GM12875 (cell line): Measurements from ENCODE around the gene SHB.

Source experiments
- H3K4me3 ChIP-seq: one replicate; pipeline ENCODE4 v1.5.1; 2011; ENCODE audit warnings: low read depth, low read length, control low read depth
- CTCF ChIP-seq: IDR thresholded peaks from 2 replicates; pipeline ENCODE4 v1.5.1; 2011; ENCODE audit warnings: low read depth, mild to moderate bottlenecking, control low read depth, inconsistent platforms, low read length, moderate library complexity, borderline replicate concordance; ENCODE audit not compliant: insufficient read depth

Gene SHB

DNA sequence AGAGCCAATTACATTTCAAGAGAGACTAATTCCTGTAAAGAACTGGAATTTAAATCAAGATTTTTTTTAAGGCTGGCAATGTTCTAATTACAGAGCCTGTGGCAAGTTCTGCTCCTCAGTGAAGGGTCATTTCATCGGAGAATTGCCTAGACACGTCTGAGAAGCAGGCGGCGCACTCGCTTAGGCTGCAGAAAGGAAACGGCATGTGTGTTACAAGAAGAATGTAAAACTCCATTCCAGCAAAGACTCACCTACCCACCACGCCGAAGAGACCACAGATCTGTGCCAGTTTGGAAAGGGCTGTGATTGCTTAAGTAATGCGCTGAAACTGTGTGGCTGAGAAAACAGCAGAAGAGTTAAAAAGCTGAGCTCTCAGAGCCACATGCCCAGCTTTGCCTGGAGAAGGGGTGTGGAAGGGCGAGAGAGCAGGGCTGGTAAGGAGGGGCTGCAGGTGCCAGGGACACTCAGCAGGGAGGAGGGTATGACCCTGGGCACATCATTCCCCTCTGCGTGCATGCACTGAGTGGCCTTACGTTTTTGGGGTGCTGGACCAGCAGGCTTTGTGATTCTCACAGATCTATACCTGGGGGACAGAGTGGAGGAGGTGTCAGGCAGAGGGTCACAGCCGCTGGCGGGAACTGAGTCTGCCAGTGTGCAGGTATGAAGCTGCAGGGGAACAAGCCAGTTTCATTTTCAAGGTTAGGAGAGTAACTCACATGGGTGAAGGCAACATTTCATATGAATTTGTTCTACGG lies 147.3 kb downstream of the SHB start:
- H3K4me3 ChIP-seq, result no peak overlapping the region
- no peak for TF ChIP-seq CTCF

DNA sequence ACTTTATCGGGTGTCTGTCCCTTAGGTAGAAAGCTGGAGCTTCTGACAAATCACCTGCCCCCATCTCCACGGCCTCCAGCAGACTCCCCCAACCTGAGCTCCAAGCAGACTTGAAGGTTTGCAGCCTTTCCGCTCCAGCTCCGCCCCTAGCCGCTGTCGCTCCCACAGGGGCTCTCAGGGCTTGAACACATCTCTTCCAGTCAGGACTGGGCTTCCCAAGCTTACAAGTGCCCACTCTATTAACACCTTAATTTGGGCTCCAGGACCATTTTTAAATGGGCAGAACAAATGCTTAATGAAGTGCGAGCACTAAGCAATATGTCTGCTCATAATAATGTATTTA lies 147.9 kb downstream of the SHB start:
- H3K4me3 ChIP-seq, result no peak overlapping the region
- TF ChIP-seq CTCF, result no peak

DNA sequence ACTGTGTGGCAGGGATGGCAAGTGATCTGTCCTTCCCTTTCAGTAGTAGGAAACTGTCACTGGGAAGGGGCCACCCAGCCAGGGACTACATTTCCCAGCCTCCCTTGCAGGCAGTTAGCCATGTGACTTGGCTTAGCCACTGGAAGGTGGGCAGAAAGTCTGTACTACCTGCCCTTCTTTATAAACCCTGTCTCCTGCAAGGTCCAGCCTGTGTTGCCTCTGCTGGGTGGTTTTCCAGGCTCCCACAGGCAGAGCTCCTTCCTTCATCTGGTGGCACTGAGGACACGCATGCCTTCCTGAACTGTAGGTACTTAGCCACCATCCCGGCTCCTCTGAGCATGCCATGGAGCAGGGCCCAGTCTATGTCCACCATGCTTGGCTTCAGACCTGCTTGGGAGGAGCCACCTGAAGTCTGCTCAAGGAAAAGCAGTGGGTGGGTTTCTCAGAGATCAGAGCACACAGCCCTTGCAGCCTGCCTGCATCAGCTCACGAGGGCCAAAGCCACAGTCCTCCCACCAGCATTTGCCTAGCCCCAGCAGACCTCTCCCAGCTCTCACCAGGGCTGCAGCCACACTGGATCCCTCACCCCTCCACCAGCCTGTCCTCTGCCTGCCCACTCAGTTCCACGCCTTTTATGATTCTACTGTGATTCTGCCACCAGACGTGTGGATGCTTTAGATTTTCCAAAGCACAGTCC lies 148.4 kb downstream of the SHB start:
- no peak for TF ChIP-seq CTCF
- no peak overlapping the region for H3K4me3 ChIP-seq

- TF ChIP-seq CTCF, result no peak
- no peak overlapping the region for H3K4me3 ChIP-seq
These were observed 149.1 kb downstream of the SHB start for GRCh38 chr9:37919956-37920335.

- no peak overlapping the region for H3K4me3 ChIP-seq
- no peak for TF ChIP-seq CTCF
These were observed 149.6 kb downstream of the SHB start for GRCh38 chr9:37919246-37919955.

GRCh38 chr9:37918665-37919170 lies 150.3 kb downstream of the SHB start:
- TF ChIP-seq CTCF, result no peak

More at GRCh38 chr9:37918665-37919170, 150.3 kb downstream of the SHB start:
- H3K4me3 ChIP-seq, result no peak overlapping the region
